Hepatocyte (in vitro differentiated cells): ENCODE measurements around the gene DNAJC5.

Experiments used
- EZH2 ChIP-seq: fragments of 200-600 bp; sonication (generic); IDR thresholded peaks from 2 replicates; pipeline ENCODE4 v1.6.1; 2016; ENCODE audit warnings: antibody characterized with exemption, mild to moderate bottlenecking, borderline replicate concordance
- TF ChIP-seq, protein P1 (sequence below): fragments of 200-600 bp; sonication (generic); IDR thresholded peaks from 2 replicates; pipeline ENCODE4 v1.5.1; 2016; ENCODE audit warnings: antibody characterized with exemption, mild to moderate bottlenecking; ENCODE audit not compliant: poor library complexity

DNA sequence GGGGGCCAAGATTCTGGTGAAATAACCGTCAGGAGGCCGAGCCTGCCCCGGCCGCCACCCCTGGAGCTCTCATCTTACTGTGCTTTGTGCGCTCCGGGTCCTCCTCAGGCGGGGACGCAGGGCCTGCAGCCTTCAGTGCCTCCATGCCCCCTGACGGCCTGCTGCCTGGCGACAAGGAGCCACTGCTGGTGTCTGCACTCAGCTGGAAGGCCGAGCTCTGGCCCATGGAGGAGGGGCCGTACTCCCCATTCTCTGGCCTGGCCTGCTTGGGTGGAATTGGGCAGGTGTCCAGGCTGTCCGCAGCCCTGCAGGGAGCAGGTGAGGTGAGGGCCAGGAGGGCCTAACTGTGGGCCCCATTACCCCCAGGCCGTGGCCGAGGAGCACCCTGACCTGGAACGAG is 69.5 kb downstream of the DNAJC5 start:
- TF ChIP-seq, protein P1, sequence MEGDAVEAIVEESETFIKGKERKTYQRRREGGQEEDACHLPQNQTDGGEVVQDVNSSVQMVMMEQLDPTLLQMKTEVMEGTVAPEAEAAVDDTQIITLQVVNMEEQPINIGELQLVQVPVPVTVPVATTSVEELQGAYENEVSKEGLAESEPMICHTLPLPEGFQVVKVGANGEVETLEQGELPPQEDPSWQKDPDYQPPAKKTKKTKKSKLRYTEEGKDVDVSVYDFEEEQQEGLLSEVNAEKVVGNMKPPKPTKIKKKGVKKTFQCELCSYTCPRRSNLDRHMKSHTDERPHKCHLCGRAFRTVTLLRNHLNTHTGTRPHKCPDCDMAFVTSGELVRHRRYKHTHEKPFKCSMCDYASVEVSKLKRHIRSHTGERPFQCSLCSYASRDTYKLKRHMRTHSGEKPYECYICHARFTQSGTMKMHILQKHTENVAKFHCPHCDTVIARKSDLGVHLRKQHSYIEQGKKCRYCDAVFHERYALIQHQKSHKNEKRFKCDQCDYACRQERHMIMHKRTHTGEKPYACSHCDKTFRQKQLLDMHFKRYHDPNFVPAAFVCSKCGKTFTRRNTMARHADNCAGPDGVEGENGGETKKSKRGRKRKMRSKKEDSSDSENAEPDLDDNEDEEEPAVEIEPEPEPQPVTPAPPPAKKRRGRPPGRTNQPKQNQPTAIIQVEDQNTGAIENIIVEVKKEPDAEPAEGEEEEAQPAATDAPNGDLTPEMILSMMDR, result no peak
- no peak for TF ChIP-seq EZH2
